ENCODE results near the gene SRD5A3. TPM values are rescaled to one million over a fixed set of nuclear protein-coding genes. Genes with fewer than 3 reads are reported as not detected.

The SRD5A3 gene
- total RNA-seq, 6 donors from 2014 or later, result 7.2 to 21.4 (median 13.0) TPM

DNA sequence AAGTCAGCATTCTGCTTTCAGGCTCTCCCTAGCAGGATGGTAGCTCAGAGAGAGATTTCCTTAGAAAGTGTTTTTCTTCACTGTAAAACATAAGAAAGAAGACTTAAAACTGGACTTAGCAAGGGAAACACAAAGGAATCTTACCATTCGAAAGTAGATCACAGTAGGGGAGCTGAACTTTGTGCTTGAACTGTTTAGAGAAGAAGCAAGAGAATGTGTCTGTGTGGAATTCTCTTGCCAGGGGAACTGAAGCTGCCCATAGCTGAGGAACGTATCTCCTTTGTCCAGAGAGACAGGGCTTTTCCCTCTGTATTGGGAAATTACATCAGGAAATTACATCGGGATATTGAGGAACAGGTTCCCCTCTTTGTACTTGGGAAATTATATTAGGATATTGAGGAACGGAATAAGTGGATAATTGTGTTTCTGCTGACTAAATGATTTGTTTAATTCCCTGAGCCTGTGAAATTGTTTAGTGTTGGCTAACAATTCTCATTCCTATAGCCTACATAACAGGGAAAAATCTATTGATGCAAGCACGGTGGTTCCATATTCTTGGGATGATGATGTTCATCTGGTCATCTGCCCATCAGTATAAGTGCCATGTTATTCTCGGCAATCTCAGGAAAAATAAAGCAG lies 21.2 kb downstream of the SRD5A3 start:
- Histone ChIP-seq H3K36me3 (no peaks in the 10 kb centered on the region), H3K4me1 (peaks cover 0 to 7% (median 3%) of the 10 kb centered on the region in 4 donors), H3K27ac (peak overlapping the region in 1 of 4 donors; percentile 6), H3K27me3 (no peaks in the 10 kb centered on the region), H3K9me3 (no peaks in the 10 kb centered on the region), H3K4me3 (no peak overlapping the region)
- TF ChIP-seq, protein P1, sequence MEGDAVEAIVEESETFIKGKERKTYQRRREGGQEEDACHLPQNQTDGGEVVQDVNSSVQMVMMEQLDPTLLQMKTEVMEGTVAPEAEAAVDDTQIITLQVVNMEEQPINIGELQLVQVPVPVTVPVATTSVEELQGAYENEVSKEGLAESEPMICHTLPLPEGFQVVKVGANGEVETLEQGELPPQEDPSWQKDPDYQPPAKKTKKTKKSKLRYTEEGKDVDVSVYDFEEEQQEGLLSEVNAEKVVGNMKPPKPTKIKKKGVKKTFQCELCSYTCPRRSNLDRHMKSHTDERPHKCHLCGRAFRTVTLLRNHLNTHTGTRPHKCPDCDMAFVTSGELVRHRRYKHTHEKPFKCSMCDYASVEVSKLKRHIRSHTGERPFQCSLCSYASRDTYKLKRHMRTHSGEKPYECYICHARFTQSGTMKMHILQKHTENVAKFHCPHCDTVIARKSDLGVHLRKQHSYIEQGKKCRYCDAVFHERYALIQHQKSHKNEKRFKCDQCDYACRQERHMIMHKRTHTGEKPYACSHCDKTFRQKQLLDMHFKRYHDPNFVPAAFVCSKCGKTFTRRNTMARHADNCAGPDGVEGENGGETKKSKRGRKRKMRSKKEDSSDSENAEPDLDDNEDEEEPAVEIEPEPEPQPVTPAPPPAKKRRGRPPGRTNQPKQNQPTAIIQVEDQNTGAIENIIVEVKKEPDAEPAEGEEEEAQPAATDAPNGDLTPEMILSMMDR (IDR thresholded peaks at IDR 0.05), result no peak
- TF ChIP-seq POLR2A (IDR thresholded peaks at IDR 0.05), result no peak
- no peak for TF ChIP-seq POLR2AphosphoS5 (IDR thresholded peaks at IDR 0.05)
- no peak for TF ChIP-seq EP300 (IDR thresholded peaks at IDR 0.05)
- DNase-seq (no peak), ATAC-seq (ENCODE audit: low FRiP score in 2 of 2) (no peak)
- 78 to 81% methylated on average over 6 of the region's 6 CpGs for WGBS, 2 donors

DNA sequence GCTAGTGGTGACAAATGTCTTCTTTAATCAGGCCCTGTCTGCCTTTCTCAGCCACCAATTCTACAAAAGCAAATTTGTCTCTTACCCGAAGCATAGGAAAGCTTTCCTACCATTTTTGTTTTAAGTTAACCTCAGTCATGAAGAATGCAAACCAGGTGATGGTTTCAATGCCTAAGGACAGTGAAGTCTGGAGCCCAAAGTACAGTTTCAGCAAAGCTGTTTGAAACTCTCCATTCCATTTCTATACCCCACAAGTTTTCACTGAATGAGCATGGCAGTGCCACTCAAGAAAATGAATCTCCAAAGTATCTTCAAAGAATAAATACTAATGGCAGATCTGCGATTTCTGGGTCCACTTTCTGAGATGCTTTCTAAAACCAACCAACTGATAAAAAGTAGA lies 23.9 kb downstream of the SRD5A3 start:
- ATAC-seq (ENCODE audit: low FRiP score in 2 of 2) (no peak), DNase-seq (no peak)
- no peak overlapping the region for H3K27ac ChIP-seq
- H3K36me3 ChIP-seq, result no peaks in the 10 kb centered on the region
- H3K4me1 ChIP-seq, result peaks cover 0 to 6% (median 0%) of the 10 kb centered on the region in 4 donors
- H3K27me3 ChIP-seq, result no peaks in the 10 kb centered on the region
- H3K9me3 ChIP-seq, result no peaks in the 10 kb centered on the region
- 97 to 100% methylated on average over 2 of the region's 2 CpGs for WGBS, 2 donors
- TF ChIP-seq EP300 (IDR thresholded peaks at IDR 0.05), result no peak
- no peak overlapping the region for H3K4me3 ChIP-seq

DNA sequence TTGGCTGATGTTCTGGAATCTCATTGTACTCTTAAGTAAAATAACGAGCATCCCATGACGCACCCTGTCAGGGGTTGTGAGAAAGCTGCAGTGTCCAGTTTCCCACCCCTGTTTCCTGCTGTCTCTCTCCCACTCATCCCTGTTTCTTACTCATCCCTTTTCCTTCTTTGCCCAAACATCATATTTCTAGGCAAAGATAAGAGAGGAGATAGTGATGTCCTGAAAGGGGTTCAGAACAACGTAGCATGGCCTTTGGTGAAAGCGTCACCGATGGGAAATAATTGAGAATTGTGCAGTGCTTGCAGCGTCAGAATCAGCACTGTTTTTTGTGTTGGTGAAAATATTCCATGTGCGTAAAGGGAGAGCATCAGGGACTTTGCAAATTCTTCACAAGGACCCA lies 26.2 kb downstream of the SRD5A3 start:
- H3K4me3 ChIP-seq, result no peak overlapping the region
- no peaks in the 10 kb centered on the region for H3K9me3 ChIP-seq
- H3K4me1 ChIP-seq, result no peaks in the 10 kb centered on the region
- TF ChIP-seq POLR2AphosphoS5 (IDR thresholded peaks at IDR 0.05) (no peak), POLR2A (IDR thresholded peaks at IDR 0.05) (no peak), EP300 (IDR thresholded peaks at IDR 0.05) (no peak)
- TF ChIP-seq, protein P1 (IDR thresholded peaks at IDR 0.05), result no peak
- no peaks in the 10 kb centered on the region for H3K36me3 ChIP-seq
- WGBS, 2 donors, result 90% methylated on average over 7 of the region's 7 CpGs
- H3K27me3 ChIP-seq, result no peaks in the 10 kb centered on the region
- ATAC-seq (ENCODE audit: low FRiP score in 2 of 2) (no peak), DNase-seq (no peak)
- no peak overlapping the region for H3K27ac ChIP-seq

DNA sequence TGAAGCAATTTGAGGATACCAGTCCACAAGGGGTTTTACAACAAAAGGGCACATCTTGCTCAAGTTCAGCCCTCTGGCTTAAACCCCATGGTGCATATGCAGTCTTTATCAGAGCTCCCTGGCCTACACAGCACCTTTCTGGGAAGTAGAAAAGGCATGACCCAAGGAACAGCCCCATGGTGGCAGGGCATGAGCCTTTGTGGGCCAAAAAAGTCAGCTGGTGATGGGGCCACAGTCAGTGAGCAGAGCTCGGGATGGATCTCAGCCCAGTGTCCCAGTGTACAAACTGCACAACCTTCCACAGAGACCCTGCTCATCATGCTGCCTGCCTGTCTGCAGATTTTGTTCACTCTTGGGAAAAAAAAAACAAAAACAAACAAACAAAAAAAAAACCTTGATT lies 27.4 kb downstream of the SRD5A3 start:
- no peaks in the 10 kb centered on the region for H3K27me3 ChIP-seq
- no peaks in the 10 kb centered on the region for H3K9me3 ChIP-seq
- WGBS, 2 donors, result 90 to 100% methylated on average over 1 of the region's 1 CpG
- no peaks in the 10 kb centered on the region for H3K36me3 ChIP-seq
- peaks cover 0 to 1% (median 0%) of the 10 kb centered on the region in 4 donors for H3K4me1 ChIP-seq
- H3K27ac ChIP-seq, result no peak overlapping the region
- no peak for TF ChIP-seq EP300 (IDR thresholded peaks at IDR 0.05)
- no peak for TF ChIP-seq POLR2A (IDR thresholded peaks at IDR 0.05)
- TF ChIP-seq, protein P1 (IDR thresholded peaks at IDR 0.05), result no peak
- no peak for TF ChIP-seq POLR2AphosphoS5 (IDR thresholded peaks at IDR 0.05)
- no peak overlapping the region for H3K4me3 ChIP-seq
- no peak for DNase-seq
- no peak for ATAC-seq (ENCODE audit: low FRiP score in 2 of 2)

DNA sequence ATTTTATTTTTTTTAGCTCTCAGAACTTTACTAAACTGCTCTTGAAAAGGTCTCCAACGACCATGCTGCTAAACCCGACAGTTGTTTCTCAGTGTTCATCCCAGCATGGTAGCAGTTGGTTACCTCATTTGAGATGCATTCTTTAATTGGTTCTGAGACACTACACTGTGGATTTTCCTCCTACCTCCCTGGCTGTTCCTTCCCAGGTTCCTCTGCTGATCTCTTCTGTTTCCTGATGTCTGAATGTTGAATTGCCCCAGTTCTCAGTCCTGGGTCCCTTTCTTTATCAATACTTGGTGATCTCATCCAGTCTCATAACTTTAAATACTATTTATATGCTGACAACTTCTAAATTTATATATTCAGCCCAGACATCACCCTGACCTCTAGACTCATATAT lies 30.7 kb downstream of the SRD5A3 start:
- Histone ChIP-seq H3K4me1 (peaks cover 0 to 5% (median 4%) of the 10 kb centered on the region in 4 donors), H3K4me3 (no peak overlapping the region), H3K9me3 (no peaks in the 10 kb centered on the region), H3K27ac (no peak overlapping the region), H3K36me3 (no peaks in the 10 kb centered on the region), H3K27me3 (no peaks in the 10 kb centered on the region)
- 93% methylated on average over 2 of the region's 2 CpGs for WGBS, 2 donors
- DNase-seq (no peak), ATAC-seq (ENCODE audit: low FRiP score in 2 of 2) (no peak)
- TF ChIP-seq, protein P1 (IDR thresholded peaks at IDR 0.05), result no peak
- TF ChIP-seq EP300 (IDR thresholded peaks at IDR 0.05) (no peak), POLR2A (IDR thresholded peaks at IDR 0.05) (no peak), POLR2AphosphoS5 (IDR thresholded peaks at IDR 0.05) (no peak)
